H1 (cell line): ENCODE data around the gene GRIN3A. TPM values are rescaled to one million over a fixed set of nuclear protein-coding genes. Genes with fewer than 3 reads are reported as not detected.

ENCODE experiments used
- CTCF ChIA-PET: fragments of 300-600 bp; sonication (Branson Sonifier 250); formaldehyde crosslinking; loops from one replicate; lab custom pipeline; 2021; ENCODE audit not compliant: partially characterized antibody; lab: Charles Lee
- POLR2A ChIA-PET: fragments of 300-600 bp; sonication (Branson Sonifier 250); formaldehyde crosslinking; loops from one replicate; lab custom pipeline; 2021; ENCODE audit warnings: inconsistent platforms; ENCODE audit not compliant: partially characterized antibody; lab: Charles Lee
- DNase-seq, 2 experiments: peaks; one replicate each; pipeline versions ENCODE4 v3.0.0 to v3.0.0-alpha.2; 2010 to 2022; ENCODE audit warnings: low spot score in 2 of 2, low read depth in 1 of 2, mixed read lengths in 1 of 2
- FAIRE-seq: peaks from 2 replicates; lab custom pipeline; 2011; peaks lifted over from hg19 to GRCh38; lab: Jason Lieb, UNC
- H2AFZ ChIP-seq: 2 replicates; pipeline ENCODE4 v1.8.1; 2012; ENCODE audit warnings: low read length, inconsistent platforms
- H2AK5ac ChIP-seq: 2 replicates; pipeline ENCODE4 v1.6.1; 2013; ENCODE audit warnings: low read depth, low read length
- H2BK120ac ChIP-seq: replicated peaks from 2 replicates; pipeline ENCODE3; 2013; ENCODE audit warnings: low read depth, low read length, inconsistent platforms
- H2BK12ac ChIP-seq: 2 replicates; pipeline ENCODE4 v1.6.1; 2013; ENCODE audit warnings: low read depth, low read length
- H2BK15ac ChIP-seq: 2 replicates; pipeline ENCODE4 v1.6.1; 2013; ENCODE audit warnings: low read length
- H2BK20ac ChIP-seq: 2 replicates; pipeline ENCODE4 v1.6.1; 2013; ENCODE audit warnings: low read length
- H2BK5ac ChIP-seq: 2 replicates; pipeline ENCODE4 v1.6.1; 2013; ENCODE audit warnings: low read depth, low read length
- H3K14ac ChIP-seq: 2 replicates; pipeline ENCODE4 v1.6.1; 2013; ENCODE audit warnings: inconsistent platforms; ENCODE audit not compliant: insufficient read length
- H3K18ac ChIP-seq: 2 replicates; pipeline ENCODE4 v1.6.1; 2013; ENCODE audit warnings: low read length; ENCODE audit errors: extremely low read depth
- H3K23ac ChIP-seq: 2 replicates; pipeline ENCODE4 v1.6.1; 2013; ENCODE audit warnings: inconsistent platforms; ENCODE audit not compliant: insufficient read length
- H3K23me2 ChIP-seq: 2 replicates; pipeline ENCODE4 v1.6.1; 2013; ENCODE audit warnings: low read depth, low read length
- H3K27ac ChIP-seq: 2 replicates; pipeline ENCODE4 v1.6.1; 2011; ENCODE audit warnings: low read depth, low read length, inconsistent platforms
- H3K27me3 ChIP-seq, 4 experiments: replicated peaks in 1 of 4; 1 replicate in 1 of 4; 2 replicates in 3 of 4; pipeline versions ENCODE4 v1.6.1 to v1.8.1; 2011 to 2013; ENCODE audit warnings: low read length in 3 of 4, mild to moderate bottlenecking in 3 of 4, inconsistent platforms in 2 of 4, mixed read lengths in 2 of 4, moderate library complexity in 1 of 4; ENCODE audit not compliant: control insufficient read depth in 3 of 4, insufficient read depth in 3 of 4; ENCODE audit errors: extremely low read depth in 1 of 4
- H3K36me3 ChIP-seq, 4 experiments: 2 replicates each; pipeline versions ENCODE4 v1.6.1 to v1.8.1; 2011 to 2013; ENCODE audit warnings: mild to moderate bottlenecking in 4 of 4, low read length in 3 of 4, moderate library complexity in 2 of 4, control low read depth in 1 of 4, inconsistent platforms in 1 of 4; ENCODE audit not compliant: insufficient read depth in 4 of 4, control insufficient read depth in 2 of 4
- H3K4ac ChIP-seq: replicated peaks from 2 replicates; pipeline ENCODE3; 2013; ENCODE audit warnings: low read length, low read depth, mixed read lengths, inconsistent platforms; ENCODE audit not compliant: insufficient read length
- H3K4me1 ChIP-seq, 4 experiments: replicated peaks in 1 of 4; 1 replicate in 1 of 4; 2 replicates in 3 of 4; pipeline versions ENCODE4 v1.6.1 to v1.8.1; 2011 to 2013; ENCODE audit warnings: low read length in 3 of 4, inconsistent platforms in 2 of 4, mixed read lengths in 1 of 4; ENCODE audit not compliant: insufficient read depth in 4 of 4, control insufficient read depth in 3 of 4
- H3K4me2 ChIP-seq, 2 experiments: 2 replicates each; pipeline versions ENCODE4 v1.6.1 to v1.8.1; 2011 to 2013; ENCODE audit warnings: low read depth in 2 of 2, low read length in 2 of 2, control low read depth in 1 of 2, inconsistent platforms in 1 of 2, mild to moderate bottlenecking in 1 of 2; ENCODE audit not compliant: insufficient read depth in 1 of 2
- H3K4me3 ChIP-seq, 4 experiments: fragments of 200-600, 300-600 bp in 1 of 4; sonication (generic), shearing (Covaris generic), sonication (Bioruptor Twin) in 1 of 4; 2 replicates each; pipeline versions ENCODE4 v1.5.1 to v1.8.1; 2011 to 2016; ENCODE audit warnings: low read length in 4 of 4, low read depth in 3 of 4, control low read depth in 2 of 4, inconsistent platforms in 2 of 4, mild to moderate bottlenecking in 2 of 4, mixed read lengths in 1 of 4, moderate library complexity in 1 of 4; ENCODE audit not compliant: insufficient read depth in 2 of 4; ENCODE audit errors: extremely low read depth in 1 of 4
- H3K56ac ChIP-seq: replicated peaks from 2 replicates; pipeline ENCODE3; 2013; ENCODE audit warnings: low read depth, mild to moderate bottlenecking, mixed read lengths, low read length, inconsistent platforms; ENCODE audit not compliant: insufficient read length
- H3K79me1 ChIP-seq: 2 replicates; pipeline ENCODE4 v1.6.1; 2013; ENCODE audit warnings: low read depth, low read length, control low read depth
- H3K79me2 ChIP-seq, 2 experiments: 2 replicates each; pipeline versions ENCODE4 v1.6.1 to v1.8.1; 2012 to 2013; ENCODE audit warnings: low read length in 2 of 2, mild to moderate bottlenecking in 2 of 2, inconsistent platforms in 1 of 2; ENCODE audit not compliant: insufficient read depth in 2 of 2, control insufficient read depth in 1 of 2
- H3K9ac ChIP-seq, 4 experiments: replicated peaks in 1 of 4; 1 replicate in 1 of 4; 2 replicates in 3 of 4; pipeline versions ENCODE4 v1.6.1 to v1.8.1; 2011 to 2013; ENCODE audit warnings: low read depth in 3 of 4, low read length in 3 of 4, control low read depth in 2 of 4, mild to moderate bottlenecking in 2 of 4, moderate library complexity in 2 of 4, inconsistent platforms in 1 of 4; ENCODE audit errors: extremely low read depth in 1 of 4
- H3K9me3 ChIP-seq, 2 experiments: 2 replicates each; pipeline versions ENCODE4 v1.6.1 to v1.8.1; 2012 to 2013; ENCODE audit warnings: mild to moderate bottlenecking in 2 of 2, moderate library complexity in 2 of 2, control low read depth in 1 of 2, inconsistent platforms in 1 of 2, low read depth in 1 of 2, low read length in 1 of 2, mixed read lengths in 1 of 2; ENCODE audit not compliant: insufficient read depth in 2 of 2
- H4K20me1 ChIP-seq, 2 experiments: replicated peaks in 1 of 2; 2 replicates each; pipeline versions ENCODE3 to v1.8.1; 2011 to 2013; ENCODE audit warnings: inconsistent platforms in 2 of 2, low read length in 2 of 2, mild to moderate bottlenecking in 1 of 2; ENCODE audit not compliant: insufficient read depth in 2 of 2, control insufficient read depth in 1 of 2
- H4K5ac ChIP-seq: 2 replicates; pipeline ENCODE4 v1.6.1; 2013; ENCODE audit warnings: low read length, low read depth, mixed read lengths, inconsistent platforms; ENCODE audit not compliant: insufficient read length
- H4K8ac ChIP-seq: 2 replicates; pipeline ENCODE4 v1.8.0; 2013; ENCODE audit warnings: mild to moderate bottlenecking, moderate library complexity, low read length, inconsistent platforms; ENCODE audit not compliant: insufficient read depth; ENCODE audit errors: extremely low read depth
- H4K91ac ChIP-seq: replicated peaks from 2 replicates; pipeline ENCODE3; 2013; ENCODE audit warnings: low read length, mixed read lengths, inconsistent platforms; ENCODE audit not compliant: insufficient read length
- CHD1 ChIP-seq: IDR thresholded peaks from 2 replicates; pipeline ENCODE4 v1.6.1; 2012; ENCODE audit warnings: low read depth, low read length, improper control_type of control experiment
- CHD2 ChIP-seq: IDR thresholded peaks from 2 replicates; pipeline ENCODE4 v1.6.1; 2012; ENCODE audit warnings: low read length, improper control_type of control experiment
- CTBP2 ChIP-seq: IDR thresholded peaks from 2 replicates; pipeline ENCODE4 v1.7.0; 2011; ENCODE audit warnings: borderline replicate concordance, mild to moderate bottlenecking, moderate library complexity, mixed read lengths, low read length; ENCODE audit not compliant: insufficient read depth, insufficient read length
- GTF2F1 ChIP-seq: IDR thresholded peaks from 2 replicates; pipeline ENCODE4 v1.6.1; 2012; ENCODE audit warnings: low read depth, low read length, improper control_type of control experiment, borderline replicate concordance
- HDAC2 ChIP-seq, 2 experiments: fragments of 300-600 bp in 1 of 2; sonication (generic) in 1 of 2; IDR thresholded peaks; 2 replicates each; pipeline ENCODE4 v1.6.1; 2011 to 2012; ENCODE audit warnings: low read depth in 2 of 2, low read length in 2 of 2, mild to moderate bottlenecking in 2 of 2, moderate library complexity in 2 of 2, borderline replicate concordance in 1 of 2, inconsistent platforms in 1 of 2
- HDAC6 ChIP-seq: IDR thresholded peaks from one replicate; pipeline ENCODE4 v1.7.1; 2012; ENCODE audit warnings: low read depth, mild to moderate bottlenecking, inconsistent platforms, low read length, moderate library complexity
- POLR2AphosphoS5 ChIP-seq: IDR thresholded peaks from 2 replicates; pipeline ENCODE4 v1.6.1; 2011; ENCODE audit warnings: low read depth, low read length
- RAD21 ChIP-seq, 2 experiments: IDR thresholded peaks in 1 of 2; conservative IDR thresholded peaks in 1 of 2; 2 replicates each; pipeline ENCODE4 v1.6.1; 2011; ENCODE audit warnings: low read depth in 2 of 2, low read length in 2 of 2, improper control_type of control experiment in 1 of 2, inconsistent platforms in 1 of 2, mild to moderate bottlenecking in 1 of 2, moderate library complexity in 1 of 2
- RNF2 ChIP-seq: fragments of 200-900, 300-1000 bp; sonication (generic); IDR thresholded peaks from 2 replicates; pipeline ENCODE4 v1.7.1; 2016; ENCODE audit warnings: borderline replicate concordance, low read depth, mild to moderate bottlenecking, antibody characterized with exemption, low read length; ENCODE audit not compliant: poor library complexity, severe bottlenecking; ENCODE audit errors: missing control alignments
- SIRT6 ChIP-seq: IDR thresholded peaks from one replicate; pipeline ENCODE4 v1.7.1; 2012; ENCODE audit warnings: low read length, inconsistent platforms
- TBP ChIP-seq: IDR thresholded peaks from 2 replicates; pipeline ENCODE4 v1.6.1; 2011; ENCODE audit warnings: low read depth, low read length, improper control_type of control experiment
- TCF12 ChIP-seq: IDR thresholded peaks from 2 replicates; pipeline ENCODE4 v1.6.1; 2011; ENCODE audit warnings: low read depth, mild to moderate bottlenecking, low read length
- WGBS, 2 experiments: shearing (Covaris generic) in 1 of 2; methylation state at CpG; one replicate each; pipeline versions ENCODE4 v1.1.6 to v1.1.7; 2013 to 2015; ENCODE audit warnings: low lambda C conversion rate in 2 of 2, mixed read lengths in 2 of 2, inconsistent platforms in 1 of 2, low coverage in 1 of 2, missing lambda C conversion rate in 1 of 2; ENCODE audit not compliant: insufficient replicate concordance in 2 of 2, insufficient coverage in 1 of 2, insufficient read length in 1 of 2; ENCODE audit errors: extremely low coverage in 1 of 2, missing lambda C conversion rate in 1 of 2; 5-methylcytosine and 5-hydroxymethylcytosine counted together
- polyA plus RNA-seq, 7 experiments: library from polyadenylated mRNA; depleted of rRNA in 3 of 7; stranded (reverse) in 5 of 7; unstranded in 2 of 7; fragments of >200 nt in 5 of 7; fragments of 200-250 nt in 2 of 7; gene quantifications; 1 replicate in 5 of 7; 2 replicates in 1 of 7; 4 replicates in 1 of 7; pipeline versions ENCODE4 v1.2.1 to v1.2.3, GENCODE V29; 2011 to 2013; ENCODE audit warnings: missing spikeins in 2 of 7, mixed read lengths in 2 of 7
- total RNA-seq: library from RNA; stranded (reverse); fragmentation: NEBNext Ultra II Directional; extraction: Animal tissue kit (Norgen Biotek cat#: 25700); gene quantifications from 2 replicates; pipeline ENCODE4 v1.2.1, GENCODE V29; 2021
- TF ChIP-seq, protein P1 (sequence below): IDR thresholded peaks from 2 replicates; pipeline ENCODE4 v1.6.1; 2012; ENCODE audit warnings: inconsistent platforms

GRIN3A gene
- total and polyA plus RNA-seq, 2 of the 8 experiments (the other 6 are each of a cell fraction or from before 2014, with no cell fraction given) = 0.04 TPM; not detected in 1

DNA sequence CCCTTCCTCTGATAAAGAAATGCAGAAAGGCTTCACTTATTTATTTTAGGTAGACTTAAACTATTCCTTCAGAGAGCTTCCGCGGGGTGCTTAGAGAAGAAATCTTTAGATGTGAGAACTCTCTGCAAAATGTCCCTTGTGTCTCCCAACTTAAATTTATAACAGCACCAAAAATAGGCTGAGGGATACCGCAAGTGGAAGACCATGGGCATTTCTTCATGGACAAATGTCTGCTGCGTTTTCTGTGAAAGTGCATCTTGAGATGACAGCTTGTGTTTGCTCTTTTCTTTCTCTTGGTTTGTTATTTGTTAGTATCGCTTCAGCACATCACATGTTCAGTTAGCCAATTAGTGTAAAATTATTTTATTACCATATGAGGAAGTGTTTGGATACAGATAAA, 15.3 kb upstream of the GRIN3A start:
- H4K5ac ChIP-seq = no peak overlapping the region
- H3K27ac ChIP-seq = no peak overlapping the region
- H4K20me1 ChIP-seq = no peaks in the 10 kb centered on the region
- no peak overlapping the region for H3K4me3 ChIP-seq
- no peak overlapping the region for H2AK5ac ChIP-seq
- no peak overlapping the region for H2BK15ac ChIP-seq
- FAIRE-seq = no peak
- DNase-seq = no peak
- no peaks in the 10 kb centered on the region for H3K23me2 ChIP-seq
- no peak overlapping the region for H3K18ac ChIP-seq
- ChIA-PET CTCF (interaction anchor here (0.6 kb wide), 1 partner anchor 666 kb away, joined by 3 read pairs; no protein-coding TSS in a partner anchor), POLR2A (interaction anchor here (0.6 kb wide), 1 partner anchor 809 kb away, joined by 3 read pairs; no protein-coding TSS in a partner anchor)
- H2AFZ ChIP-seq = no peak overlapping the region
- H3K4ac ChIP-seq = no peak overlapping the region
- no peak overlapping the region for H3K14ac ChIP-seq
- no peak overlapping the region for H3K56ac ChIP-seq
- H3K4me1 ChIP-seq = no peaks in the 10 kb centered on the region
- no peak overlapping the region for H4K91ac ChIP-seq
- H3K79me1 ChIP-seq = no peaks in the 10 kb centered on the region
- no peaks in the 10 kb centered on the region for H3K79me2 ChIP-seq
- no peak overlapping the region for H4K8ac ChIP-seq
- no peak overlapping the region for H3K9ac ChIP-seq
- H2BK12ac ChIP-seq = no peak overlapping the region
- WGBS, 2 experiments = 89% methylated on average over 5 of the region's 5 CpGs; no CpG with 5 or more reads in 1 of the 2 experiments
- H3K4me2 ChIP-seq = no peak overlapping the region
- no peak overlapping the region for H2BK20ac ChIP-seq
- no peak overlapping the region for H2BK120ac ChIP-seq
- no peak overlapping the region for H2BK5ac ChIP-seq
- H3K27me3 ChIP-seq = no peaks in the 10 kb centered on the region
- H3K36me3 ChIP-seq = no peaks in the 10 kb centered on the region
- H3K9me3 ChIP-seq = no peaks in the 10 kb centered on the region
- no peak overlapping the region for H3K23ac ChIP-seq
- TF ChIP-seq HDAC6 = no peak
- TF ChIP-seq, protein P1, sequence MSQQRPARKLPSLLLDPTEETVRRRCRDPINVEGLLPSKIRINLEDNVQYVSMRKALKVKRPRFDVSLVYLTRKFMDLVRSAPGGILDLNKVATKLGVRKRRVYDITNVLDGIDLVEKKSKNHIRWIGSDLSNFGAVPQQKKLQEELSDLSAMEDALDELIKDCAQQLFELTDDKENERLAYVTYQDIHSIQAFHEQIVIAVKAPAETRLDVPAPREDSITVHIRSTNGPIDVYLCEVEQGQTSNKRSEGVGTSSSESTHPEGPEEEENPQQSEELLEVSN = no peak
- no peak for TF ChIP-seq TBP
- no peak for TF ChIP-seq CTBP2
- TF ChIP-seq RAD21 (IDR thresholded peaks at IDR 0.05 in 1 of 2, conservative IDR thresholded peaks at IDR 0.05 in 1 of 2; ENCODE audit: low read depth in 2 of 2, low read length in 2 of 2) = no peak
- TF ChIP-seq TCF12 = no peak
- no peak for TF ChIP-seq RNF2
- no peak for TF ChIP-seq POLR2AphosphoS5
- no peak for TF ChIP-seq CHD1
- no peak for TF ChIP-seq CHD2
- TF ChIP-seq GTF2F1 = no peak
- TF ChIP-seq SIRT6 = no peak
- no peak for TF ChIP-seq HDAC2 (IDR thresholded peaks at IDR 0.05; ENCODE audit: borderline replicate concordance in 1 of 2, low read depth in 2 of 2, low read length in 2 of 2)
